ENCODE results near the gene CAB39.

DNA sequence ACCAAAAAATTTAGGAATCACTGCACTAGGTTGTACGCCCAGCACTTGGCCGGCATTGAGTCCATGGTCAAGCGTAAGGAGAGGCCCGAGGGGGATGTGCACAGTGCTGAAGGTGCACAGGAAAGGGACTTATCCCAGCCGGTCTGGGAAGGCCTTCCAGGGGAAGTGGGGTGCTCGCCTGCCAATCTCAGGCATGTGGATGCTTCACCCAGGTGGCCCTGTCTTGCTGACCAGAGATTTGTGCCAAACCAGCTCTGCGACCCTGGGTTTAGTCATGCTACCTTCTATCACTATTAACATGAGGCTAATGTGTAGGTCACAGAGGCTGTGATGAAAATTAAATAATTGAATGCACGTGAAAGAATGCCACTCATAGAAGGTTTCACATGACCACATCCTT is 150.4 kb downstream of the CAB39 start:
- no peak for TF ChIP-seq EZH2phosphoT487 (IDR thresholded peaks at IDR 0.05)
- TF ChIP-seq, protein P1, sequence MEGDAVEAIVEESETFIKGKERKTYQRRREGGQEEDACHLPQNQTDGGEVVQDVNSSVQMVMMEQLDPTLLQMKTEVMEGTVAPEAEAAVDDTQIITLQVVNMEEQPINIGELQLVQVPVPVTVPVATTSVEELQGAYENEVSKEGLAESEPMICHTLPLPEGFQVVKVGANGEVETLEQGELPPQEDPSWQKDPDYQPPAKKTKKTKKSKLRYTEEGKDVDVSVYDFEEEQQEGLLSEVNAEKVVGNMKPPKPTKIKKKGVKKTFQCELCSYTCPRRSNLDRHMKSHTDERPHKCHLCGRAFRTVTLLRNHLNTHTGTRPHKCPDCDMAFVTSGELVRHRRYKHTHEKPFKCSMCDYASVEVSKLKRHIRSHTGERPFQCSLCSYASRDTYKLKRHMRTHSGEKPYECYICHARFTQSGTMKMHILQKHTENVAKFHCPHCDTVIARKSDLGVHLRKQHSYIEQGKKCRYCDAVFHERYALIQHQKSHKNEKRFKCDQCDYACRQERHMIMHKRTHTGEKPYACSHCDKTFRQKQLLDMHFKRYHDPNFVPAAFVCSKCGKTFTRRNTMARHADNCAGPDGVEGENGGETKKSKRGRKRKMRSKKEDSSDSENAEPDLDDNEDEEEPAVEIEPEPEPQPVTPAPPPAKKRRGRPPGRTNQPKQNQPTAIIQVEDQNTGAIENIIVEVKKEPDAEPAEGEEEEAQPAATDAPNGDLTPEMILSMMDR (IDR thresholded peaks at IDR 0.05): no peak
- no peak for TF ChIP-seq EZH2 (IDR thresholded peaks at IDR 0.05)

Data from neural progenitor cell (in vitro differentiated cells).